BE2C (cell line): ENCODE results near the gene MT1A.

Experiments
- DNase-seq: peaks from one replicate; pipeline ENCODE4 v3.0.0-alpha.2; 2020
- H3K27me3 ChIP-seq: fragments of 250-450 bp; sonication (Bioruptor Pico); 2 replicates; pipeline ENCODE4 v1.5.1; 2020; ENCODE audit warnings: mild to moderate bottlenecking
- H3K36me3 ChIP-seq: fragments of 250-450 bp; sonication (Bioruptor Pico); 2 replicates; pipeline ENCODE4 v1.5.1; 2020; ENCODE audit warnings: mild to moderate bottlenecking
- H3K4me1 ChIP-seq: fragments of 250-450 bp; sonication (Bioruptor Pico); 2 replicates; pipeline ENCODE4 v1.5.1; 2020
- H3K4me3 ChIP-seq: 2 replicates; pipeline ENCODE4 v1.5.1; 2011; ENCODE audit warnings: low read depth, low read length
- H3K9me3 ChIP-seq: fragments of 250-450 bp; sonication (Bioruptor Pico); 2 replicates; pipeline ENCODE4 v1.5.1; 2020
- TF ChIP-seq, protein P1 (sequence below): IDR thresholded peaks from 2 replicates; pipeline ENCODE4 v1.5.1; 2012; ENCODE audit warnings: mild to moderate bottlenecking, low read depth, low read length

MT1A gene

GRCh38 chr16:56608876-56609462 is 29.5 kb upstream of the MT1A start:
- TF ChIP-seq, protein P1, sequence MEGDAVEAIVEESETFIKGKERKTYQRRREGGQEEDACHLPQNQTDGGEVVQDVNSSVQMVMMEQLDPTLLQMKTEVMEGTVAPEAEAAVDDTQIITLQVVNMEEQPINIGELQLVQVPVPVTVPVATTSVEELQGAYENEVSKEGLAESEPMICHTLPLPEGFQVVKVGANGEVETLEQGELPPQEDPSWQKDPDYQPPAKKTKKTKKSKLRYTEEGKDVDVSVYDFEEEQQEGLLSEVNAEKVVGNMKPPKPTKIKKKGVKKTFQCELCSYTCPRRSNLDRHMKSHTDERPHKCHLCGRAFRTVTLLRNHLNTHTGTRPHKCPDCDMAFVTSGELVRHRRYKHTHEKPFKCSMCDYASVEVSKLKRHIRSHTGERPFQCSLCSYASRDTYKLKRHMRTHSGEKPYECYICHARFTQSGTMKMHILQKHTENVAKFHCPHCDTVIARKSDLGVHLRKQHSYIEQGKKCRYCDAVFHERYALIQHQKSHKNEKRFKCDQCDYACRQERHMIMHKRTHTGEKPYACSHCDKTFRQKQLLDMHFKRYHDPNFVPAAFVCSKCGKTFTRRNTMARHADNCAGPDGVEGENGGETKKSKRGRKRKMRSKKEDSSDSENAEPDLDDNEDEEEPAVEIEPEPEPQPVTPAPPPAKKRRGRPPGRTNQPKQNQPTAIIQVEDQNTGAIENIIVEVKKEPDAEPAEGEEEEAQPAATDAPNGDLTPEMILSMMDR, result no peak
- H3K9me3 ChIP-seq, result no peaks in the 10 kb centered on the region
- H3K4me3 ChIP-seq, result peak overlapping the region; percentile 63
- no peaks in the 10 kb centered on the region for H3K36me3 ChIP-seq
- no peaks in the 10 kb centered on the region for H3K27me3 ChIP-seq
- H3K4me1 ChIP-seq, result peaks cover 3% of the 10 kb centered on the region; the same call in 1 of the 2 replicates
- DNase-seq, result no peak

- no peaks in the 10 kb centered on the region for H3K9me3 ChIP-seq
- H3K36me3 ChIP-seq, result no peaks in the 10 kb centered on the region
- peaks cover 3% of the 10 kb centered on the region; the same call in 1 of the 2 replicates for H3K4me1 ChIP-seq
- no peaks in the 10 kb centered on the region for H3K27me3 ChIP-seq
- H3K4me3 ChIP-seq, result peak overlapping the region; percentile 63
- DNase-seq, result peak; percentile 64
- TF ChIP-seq, protein P1, result no peak
These were observed 29.0 kb upstream of the MT1A start for GRCh38 chr16:56609463-56609921.

DNA sequence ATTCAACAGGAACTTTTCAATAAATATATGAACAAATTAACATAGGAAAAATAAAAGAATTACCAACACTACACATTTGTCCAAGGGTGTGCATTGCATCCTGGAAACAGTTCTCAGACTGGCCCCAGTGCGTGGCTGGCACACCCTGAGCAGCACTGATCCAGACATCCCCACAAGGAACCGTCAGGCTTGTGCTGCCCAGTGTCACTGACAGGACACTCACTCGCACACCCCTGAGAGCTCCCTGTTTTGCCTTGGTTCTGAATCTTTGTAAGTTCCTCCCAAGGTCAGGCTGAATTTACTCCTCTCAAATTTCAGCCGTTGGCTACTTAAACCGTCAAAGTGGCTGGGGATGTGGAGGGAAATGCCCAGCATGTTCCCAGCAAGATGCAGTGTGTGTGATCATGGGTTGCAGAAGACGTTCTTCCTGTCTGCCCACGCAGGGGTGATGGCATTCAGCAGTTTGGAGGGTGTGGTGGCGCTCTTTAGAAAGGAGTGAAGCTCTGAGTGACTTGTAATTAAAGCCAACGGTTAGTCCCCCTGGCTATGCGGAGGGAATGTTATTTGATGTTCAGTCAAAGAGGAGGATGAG is 28.4 kb upstream of the MT1A start:
- Histone ChIP-seq H3K9me3 (no peaks in the 10 kb centered on the region), H3K27me3 (no peaks in the 10 kb centered on the region), H3K4me3 (no peak overlapping the region; the same call in 1 of the 2 replicates), H3K4me1 (peaks cover 3% of the 10 kb centered on the region; the same call in 1 of the 2 replicates), H3K36me3 (no peaks in the 10 kb centered on the region)
- TF ChIP-seq, protein P1, result no peak
- no peak for DNase-seq

GRCh38 chr16:56610609-56611111 is 27.8 kb upstream of the MT1A start:
- no peaks in the 10 kb centered on the region for H3K36me3 ChIP-seq
- no peaks in the 10 kb centered on the region for H3K27me3 ChIP-seq
- H3K4me1 ChIP-seq, result peaks cover 3% of the 10 kb centered on the region; the same call in 1 of the 2 replicates
- H3K9me3 ChIP-seq, result no peaks in the 10 kb centered on the region
- TF ChIP-seq, protein P1, result no peak
- H3K4me3 ChIP-seq, result no peak overlapping the region
- DNase-seq, result no peak

- TF ChIP-seq, protein P1, result no peak
- Histone ChIP-seq H3K4me3 (no peak overlapping the region), H3K36me3 (no peaks in the 10 kb centered on the region), H3K27me3 (no peaks in the 10 kb centered on the region), H3K4me1 (peaks cover 3% of the 10 kb centered on the region; the same call in 1 of the 2 replicates), H3K9me3 (no peaks in the 10 kb centered on the region)
- DNase-seq, result no peak
These were observed 27.1 kb upstream of the MT1A start for GRCh38 chr16:56611281-56611833.

GRCh38 chr16:56613706-56614105 is 24.8 kb upstream of the MT1A start:
- Histone ChIP-seq H3K36me3 (no peaks in the 10 kb centered on the region), H3K4me3 (no peak overlapping the region), H3K9me3 (no peaks in the 10 kb centered on the region), H3K27me3 (no peaks in the 10 kb centered on the region), H3K4me1 (no peaks in the 10 kb centered on the region)
- DNase-seq, result no peak
- TF ChIP-seq, protein P1, result no peak
